Effector memory CD8-positive, alpha-beta T cell (primary cell): ENCODE measurements around the gene NLRP12.

Source experiments
- ATAC-seq: fragments of 150-1000 bp; cut with Tn5 transposase; replicated peaks from 2 replicates; pipeline ENCODE4 v1.10.0; 2021; ENCODE audit warnings: mild to moderate bottlenecking, moderate library complexity
- DNase-seq, 3 experiments: peaks; one replicate each; pipeline ENCODE4 v3.0.0; 2021
- H3K27ac Mint-ChIP-seq, 2 donors: one replicate each; pipeline ENCODE4 v1.8.0; 2022; ENCODE audit warnings: mild to moderate bottlenecking in 2 of 2, mixed read lengths in 2 of 2, moderate library complexity in 2 of 2
- H3K27me3 Mint-ChIP-seq, 2 donors: one replicate each; pipeline ENCODE4 v1.8.0; 2022; ENCODE audit warnings: mixed read lengths in 2 of 2
- H3K36me3 Mint-ChIP-seq: one replicate; pipeline ENCODE4 v1.8.0; 2022; ENCODE audit warnings: mild to moderate bottlenecking, moderate library complexity, mixed read lengths; ENCODE audit not compliant: insufficient read depth
- H3K4me1 Mint-ChIP-seq, 2 donors: one replicate each; pipeline ENCODE4 v1.8.0; 2022; ENCODE audit warnings: low read depth in 2 of 2, mixed read lengths in 2 of 2
- H3K4me3 Mint-ChIP-seq, 2 donors: one replicate each; pipeline ENCODE4 v1.8.0; 2022; ENCODE audit warnings: mild to moderate bottlenecking in 2 of 2, mixed read lengths in 2 of 2, moderate library complexity in 2 of 2
- H3K9me3 Mint-ChIP-seq, 2 donors: one replicate each; pipeline ENCODE4 v1.8.0; 2022; ENCODE audit warnings: mixed read lengths in 2 of 2

The NLRP12 gene

DNA sequence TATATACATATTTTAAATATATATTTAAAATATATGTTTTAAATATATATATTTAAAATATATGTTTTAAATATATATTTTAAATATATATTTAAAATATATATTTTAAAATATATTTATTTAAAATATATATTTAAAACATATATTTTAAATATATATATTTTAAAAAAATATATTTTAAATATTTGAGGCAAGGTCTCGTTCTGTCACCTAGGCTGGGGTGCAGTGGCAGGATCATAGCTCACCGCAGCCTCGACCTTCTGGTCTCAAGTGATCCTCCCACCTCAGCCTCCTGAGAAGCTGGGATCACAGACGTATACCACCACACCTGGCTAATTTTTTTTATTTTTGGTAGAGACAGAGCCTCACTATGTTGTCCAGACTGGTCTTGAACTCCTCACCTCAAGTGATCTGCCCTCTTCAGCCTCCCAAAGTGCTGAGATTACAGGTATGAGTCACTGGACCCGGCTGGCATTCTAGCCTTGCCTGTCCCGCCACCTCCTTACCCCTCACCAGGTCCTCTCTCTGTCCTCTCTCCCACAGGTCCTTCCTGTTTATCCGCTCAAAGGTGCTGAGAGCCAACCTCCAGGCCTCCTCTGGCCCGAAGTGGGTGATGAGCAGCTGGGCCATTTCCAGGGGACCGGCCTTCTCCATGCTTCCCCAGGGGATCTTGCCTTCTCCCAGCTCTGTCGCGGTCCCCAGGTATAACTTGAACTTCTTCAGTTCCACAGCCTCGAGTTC lies 564 bp downstream of the NLRP12 start:
- no peaks in the 10 kb centered on the region for H3K9me3 Mint-ChIP-seq
- H3K27me3 Mint-ChIP-seq, result peaks cover 24 to 45% of the 10 kb centered on the region in 2 donors
- no peaks in the 10 kb centered on the region for H3K4me1 Mint-ChIP-seq
- no peak overlapping the region for H3K4me3 Mint-ChIP-seq
- no peak overlapping the region for H3K27ac Mint-ChIP-seq
- H3K36me3 Mint-ChIP-seq, result peaks cover 3% of the 10 kb centered on the region
- DNase-seq (no peak), ATAC-seq (no peak)

DNA sequence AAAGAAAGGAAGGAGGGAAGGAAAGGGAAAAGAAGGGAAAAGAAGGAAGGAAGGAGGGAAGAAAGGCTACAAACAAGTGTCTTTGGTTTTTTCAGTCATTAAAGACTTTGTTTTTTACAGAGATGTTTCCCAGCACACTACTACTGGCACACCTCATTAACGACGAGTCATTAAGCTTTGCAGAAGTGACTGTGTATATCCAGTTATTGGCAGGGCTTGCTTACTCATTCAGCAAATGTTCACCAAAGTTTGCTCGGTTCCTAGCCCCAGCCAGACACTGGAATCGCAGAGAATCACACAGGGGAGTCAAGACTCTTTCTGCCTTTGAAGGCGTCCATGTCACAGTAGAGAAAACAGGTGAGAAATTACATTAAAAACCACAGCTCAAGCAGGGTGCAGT lies 4.3 kb downstream of the NLRP12 start:
- Mint-ChIP-seq H3K27me3 (peaks cover 14 to 27% of the 10 kb centered on the region in 2 donors), H3K36me3 (peaks cover 3% of the 10 kb centered on the region), H3K27ac (no peak overlapping the region), H3K4me3 (no peak overlapping the region), H3K4me1 (no peaks in the 10 kb centered on the region), H3K9me3 (no peaks in the 10 kb centered on the region)
- no peak for DNase-seq
- ATAC-seq, result no peak

DNA sequence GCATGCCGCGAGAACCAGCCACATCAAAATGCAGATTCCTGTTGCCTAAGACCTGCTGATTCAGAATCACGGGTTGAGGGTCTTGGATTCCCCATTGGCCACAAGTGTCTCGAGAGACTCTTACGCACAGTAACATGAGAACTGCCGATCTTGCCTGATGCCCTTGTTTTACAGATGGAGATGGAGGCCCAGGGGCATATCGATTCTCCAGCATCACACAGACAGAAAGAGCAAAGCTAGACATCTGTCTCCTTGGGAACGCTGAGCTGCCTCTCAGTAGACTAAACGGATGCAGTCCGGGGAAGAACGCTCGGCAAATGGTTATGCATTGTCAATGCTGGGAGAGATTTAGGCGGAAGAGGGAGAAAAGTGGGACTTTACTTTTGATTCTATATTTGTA lies 5.4 kb downstream of the NLRP12 start:
- Mint-ChIP-seq H3K4me1 (no peaks in the 10 kb centered on the region), H3K4me3 (no peak overlapping the region), H3K27me3 (peaks cover 3 to 15% of the 10 kb centered on the region in 2 donors), H3K27ac (no peak overlapping the region), H3K9me3 (no peaks in the 10 kb centered on the region), H3K36me3 (peaks cover under 1% of the 10 kb centered on the region)
- ATAC-seq (no peak), DNase-seq (no peak)

DNA sequence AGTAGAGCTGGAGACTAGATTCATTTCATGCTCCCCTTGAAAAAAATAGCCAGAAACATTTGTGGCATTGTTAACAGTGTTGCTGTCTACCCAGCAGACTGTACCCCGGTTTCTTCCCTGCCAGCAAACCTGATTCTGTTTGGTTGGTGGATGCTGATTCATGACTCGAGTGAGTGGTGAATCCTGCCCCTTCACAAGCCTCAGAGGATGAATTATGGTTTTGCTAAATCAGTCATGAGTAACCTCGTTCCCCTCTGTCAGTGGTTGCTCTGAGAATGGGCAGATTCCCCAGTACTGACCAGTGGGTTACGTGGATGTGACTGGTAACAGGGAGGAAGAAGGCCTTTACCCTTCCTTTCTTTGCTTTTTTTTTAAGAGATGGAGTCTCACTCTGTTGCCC lies 10.1 kb downstream of the NLRP12 start:
- H3K4me1 Mint-ChIP-seq, result no peaks in the 10 kb centered on the region

DNA sequence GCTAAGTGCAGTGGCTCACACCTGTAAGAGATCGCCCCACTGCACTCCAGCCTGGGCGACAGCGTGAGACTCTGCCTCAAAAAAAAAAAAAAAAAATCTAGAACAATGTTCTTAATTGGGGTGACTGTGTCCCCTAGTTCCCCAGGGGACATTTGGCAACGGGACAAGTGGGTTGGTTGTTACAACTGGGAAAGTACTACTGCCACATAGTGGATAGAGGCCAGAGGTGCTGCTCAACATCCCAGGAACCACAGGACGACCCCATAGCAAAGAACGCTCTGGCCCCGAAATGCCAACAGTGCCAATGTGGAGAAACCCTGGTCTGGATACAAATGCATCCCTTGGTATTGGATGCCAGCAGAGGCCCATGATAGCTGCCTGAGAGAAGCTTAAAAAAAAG lies 11.8 kb downstream of the NLRP12 start:
- DNase-seq (no peak), ATAC-seq (no peak)
- H3K27me3 Mint-ChIP-seq, result no peaks in the 10 kb centered on the region
- no peak overlapping the region for H3K27ac Mint-ChIP-seq
- no peaks in the 10 kb centered on the region for H3K4me1 Mint-ChIP-seq
- H3K36me3 Mint-ChIP-seq, result no peaks in the 10 kb centered on the region
- no peaks in the 10 kb centered on the region for H3K9me3 Mint-ChIP-seq
- no peak overlapping the region for H3K4me3 Mint-ChIP-seq

More for the DNA sequence above, 10.1 kb downstream of the NLRP12 start:
- no peak overlapping the region for H3K27ac Mint-ChIP-seq
- DNase-seq (no peak), ATAC-seq (no peak)
- H3K9me3 Mint-ChIP-seq, result no peaks in the 10 kb centered on the region
- no peaks in the 10 kb centered on the region for H3K27me3 Mint-ChIP-seq
- no peaks in the 10 kb centered on the region for H3K36me3 Mint-ChIP-seq
- H3K4me3 Mint-ChIP-seq, result no peak overlapping the region

DNA sequence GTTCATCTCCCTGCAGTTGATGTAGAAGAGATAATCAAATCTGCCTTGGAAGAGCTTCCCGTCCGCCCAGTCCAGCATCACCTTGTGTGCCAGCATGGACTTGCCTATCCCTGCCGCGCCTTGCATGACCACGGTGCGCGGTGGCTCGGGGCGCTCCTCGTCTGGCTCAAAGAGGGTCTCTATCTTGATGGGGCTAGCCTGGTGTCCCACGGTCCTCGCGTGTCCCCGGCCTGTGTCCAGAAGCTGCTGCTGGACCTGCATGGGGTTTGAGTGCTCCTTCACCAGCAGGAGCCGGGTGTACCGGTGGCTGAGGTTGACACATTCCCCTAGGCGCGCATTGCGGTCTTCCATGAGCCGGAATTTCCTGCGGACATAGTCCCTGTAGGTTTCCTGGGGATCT lies 13.2 kb downstream of the NLRP12 start:
- Mint-ChIP-seq H3K27me3 (no peaks in the 10 kb centered on the region), H3K4me1 (no peaks in the 10 kb centered on the region), H3K36me3 (no peaks in the 10 kb centered on the region), H3K9me3 (no peaks in the 10 kb centered on the region), H3K27ac (no peak overlapping the region), H3K4me3 (no peak overlapping the region)
- ATAC-seq (no peak), DNase-seq (no peak)

DNA sequence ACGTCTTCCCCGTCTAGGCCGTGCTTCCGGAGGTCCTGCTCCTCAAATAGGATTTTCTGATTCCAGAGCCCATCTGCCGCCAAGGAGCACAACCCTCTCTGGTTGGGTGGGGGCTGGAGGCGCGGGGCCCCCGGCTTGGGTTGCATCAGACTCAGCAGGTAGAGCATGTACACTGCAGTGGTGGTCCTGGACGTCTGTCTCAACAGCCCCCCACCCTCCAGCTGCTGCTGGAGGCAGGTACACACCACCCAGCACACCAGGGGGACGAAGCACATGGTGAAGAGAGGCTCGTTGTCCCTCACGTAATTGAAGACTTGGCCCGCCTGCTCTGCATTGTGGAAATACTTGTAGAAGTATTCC lies 13.9 kb downstream of the NLRP12 start:
- Mint-ChIP-seq H3K36me3 (no peaks in the 10 kb centered on the region), H3K27me3 (no peaks in the 10 kb centered on the region), H3K9me3 (no peaks in the 10 kb centered on the region), H3K4me3 (no peak overlapping the region), H3K27ac (no peak overlapping the region), H3K4me1 (no peaks in the 10 kb centered on the region)
- ATAC-seq (no peak), DNase-seq (no peak)

DNA sequence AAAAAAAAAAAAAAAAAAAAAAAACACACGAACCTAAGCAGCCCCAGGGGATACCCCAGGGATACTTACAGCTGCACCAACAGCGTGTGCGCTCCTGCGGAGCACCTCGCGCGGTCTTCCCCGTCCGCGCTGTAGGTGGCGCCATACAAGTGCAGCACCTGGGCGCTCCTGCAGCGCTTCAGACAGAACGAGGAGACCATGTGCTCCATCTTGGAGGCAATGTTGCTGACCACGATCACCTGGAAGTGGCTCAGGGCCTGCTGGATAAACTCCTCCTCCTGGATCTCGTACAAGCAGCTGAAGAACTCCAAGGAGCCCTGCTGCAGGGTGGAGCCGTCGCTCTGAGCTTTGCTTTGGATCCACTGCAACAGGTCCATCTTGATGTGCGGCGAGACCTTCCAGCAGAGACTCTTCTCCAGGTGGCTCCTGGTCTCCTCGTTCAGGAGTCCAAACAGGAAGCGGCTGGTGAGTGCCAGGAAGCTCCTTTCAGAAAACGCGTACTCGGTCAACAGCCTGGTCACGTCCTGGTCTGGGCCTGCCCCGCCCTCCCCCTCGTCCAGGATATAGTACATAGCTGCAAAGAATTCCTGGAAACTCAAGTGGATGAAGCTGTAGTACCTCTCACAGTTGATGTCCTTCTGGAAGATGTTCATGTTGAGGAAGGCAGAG lies 14.5 kb downstream of the NLRP12 start:
- no peak for ATAC-seq
- DNase-seq, result no peak
- Mint-ChIP-seq H3K27ac (no peak overlapping the region), H3K4me3 (no peak overlapping the region), H3K9me3 (no peaks in the 10 kb centered on the region), H3K4me1 (no peaks in the 10 kb centered on the region), H3K27me3 (no peaks in the 10 kb centered on the region), H3K36me3 (no peaks in the 10 kb centered on the region)

DNA sequence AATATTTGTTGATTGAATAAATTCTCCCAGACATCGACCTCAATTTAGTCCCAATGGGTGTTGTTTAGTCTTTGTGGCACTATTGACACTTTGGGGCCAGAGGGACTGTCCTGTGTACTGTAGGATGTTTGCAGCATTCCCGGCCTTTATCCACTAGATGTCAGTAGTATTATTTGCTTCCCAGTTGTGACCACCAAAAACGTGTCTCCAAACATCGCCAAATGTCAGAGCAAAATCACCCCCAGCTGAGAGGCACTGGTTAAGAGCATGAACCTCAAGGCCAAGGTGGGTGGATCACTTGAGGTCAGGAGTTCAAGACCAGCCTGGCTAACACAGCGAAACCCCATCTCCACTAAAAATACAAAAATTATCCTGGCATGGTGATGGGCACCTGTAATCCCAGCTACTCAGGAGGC lies 15.4 kb downstream of the NLRP12 start:
- ATAC-seq (no peak), DNase-seq (no peak)
- Mint-ChIP-seq H3K9me3 (no peaks in the 10 kb centered on the region), H3K27me3 (no peaks in the 10 kb centered on the region), H3K36me3 (no peaks in the 10 kb centered on the region), H3K4me3 (no peak overlapping the region), H3K27ac (no peak overlapping the region), H3K4me1 (no peaks in the 10 kb centered on the region)

DNA sequence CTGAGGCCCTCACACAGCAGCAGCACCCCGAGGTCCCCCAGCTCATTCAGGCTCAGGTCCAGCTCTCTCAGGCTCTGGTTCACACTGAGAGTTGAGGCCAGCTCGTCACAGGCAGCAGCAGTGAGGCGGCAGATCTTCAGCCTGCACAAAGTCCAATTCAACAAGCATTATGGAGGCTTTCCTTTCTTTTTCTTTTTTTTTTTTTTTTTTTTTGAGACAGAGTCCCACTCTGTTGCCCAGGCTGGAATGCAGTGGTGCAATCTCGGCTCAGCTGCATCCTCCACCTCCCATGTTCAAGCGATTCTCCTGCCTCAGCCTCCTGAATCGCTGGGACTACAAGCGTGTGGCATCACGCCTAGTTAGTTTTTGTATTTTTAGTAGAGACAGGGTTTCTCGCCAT lies 22.9 kb downstream of the NLRP12 start:
- peaks cover 2% of the 10 kb centered on the region for H3K36me3 Mint-ChIP-seq
- DNase-seq, result no peak
- H3K4me3 Mint-ChIP-seq, result no peak overlapping the region
- ATAC-seq, result no peak
- H3K27me3 Mint-ChIP-seq, result peaks cover 0 to 9% of the 10 kb centered on the region in 2 donors
- no peak overlapping the region for H3K27ac Mint-ChIP-seq
- no peaks in the 10 kb centered on the region for H3K4me1 Mint-ChIP-seq
- H3K9me3 Mint-ChIP-seq, result no peaks in the 10 kb centered on the region

DNA sequence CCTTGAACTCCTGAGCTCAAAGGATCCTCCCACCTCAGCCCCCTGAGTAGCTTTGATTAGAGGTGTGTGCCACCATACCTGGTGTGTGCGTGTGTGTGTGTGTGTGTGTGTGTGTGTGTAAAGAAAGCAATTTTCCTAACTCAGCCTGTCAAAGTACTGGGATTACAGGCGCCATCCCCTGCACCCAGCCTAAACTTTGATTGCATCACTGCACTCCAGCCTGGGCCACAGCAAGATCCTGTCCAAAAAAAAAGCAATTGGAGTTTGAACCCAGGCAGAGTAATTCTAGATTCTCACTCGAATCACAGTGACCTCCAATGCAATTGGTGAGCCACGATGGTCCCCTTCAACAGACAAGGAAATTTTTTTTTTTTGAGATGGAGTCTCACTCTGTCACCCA lies 29.1 kb downstream of the NLRP12 start:
- no peaks in the 10 kb centered on the region for H3K9me3 Mint-ChIP-seq
- DNase-seq (no peak), ATAC-seq (no peak)
- peaks cover 0 to 9% of the 10 kb centered on the region in 2 donors for H3K27me3 Mint-ChIP-seq
- H3K36me3 Mint-ChIP-seq, result peaks cover 2% of the 10 kb centered on the region
- no peak overlapping the region for H3K27ac Mint-ChIP-seq
- H3K4me3 Mint-ChIP-seq, result no peak overlapping the region
- peaks cover 0 to 3% of the 10 kb centered on the region in 2 donors for H3K4me1 Mint-ChIP-seq

DNA sequence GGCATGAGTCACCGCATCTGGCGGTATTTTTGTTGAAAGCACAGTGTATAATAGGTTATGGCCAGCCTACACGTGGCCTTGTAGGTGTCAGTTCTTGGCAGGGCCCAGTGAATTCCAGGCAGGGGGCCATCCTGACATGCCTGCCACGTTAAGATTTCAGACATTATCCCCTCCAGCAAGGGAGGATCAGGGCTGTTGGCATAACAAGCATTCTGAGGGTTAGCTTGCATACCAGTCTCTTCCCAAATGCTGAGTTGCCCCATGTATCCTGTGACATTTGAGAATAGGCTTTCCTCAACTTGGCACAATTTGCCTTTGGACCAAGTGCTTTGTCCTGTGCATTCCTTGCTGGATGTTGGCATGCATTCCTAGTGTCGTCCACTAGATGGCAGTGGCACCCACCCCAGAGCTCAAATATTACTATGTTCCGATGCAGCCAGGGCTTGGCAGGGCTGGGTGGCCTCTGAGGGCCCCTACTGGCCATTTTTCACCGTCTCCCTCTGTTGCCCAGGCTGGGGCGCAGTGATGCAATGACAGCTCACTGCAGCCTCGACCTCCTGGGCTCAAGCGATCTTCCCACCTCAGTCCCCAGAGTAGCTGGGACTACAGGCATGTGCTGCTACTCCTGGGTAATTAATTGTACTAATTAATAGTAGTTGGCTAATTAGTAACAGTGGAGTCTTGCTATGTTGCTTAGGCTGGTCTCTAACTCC lies 31.2 kb downstream of the NLRP12 start:
- peaks cover 0 to 7% of the 10 kb centered on the region in 2 donors for H3K27me3 Mint-ChIP-seq

DNA sequence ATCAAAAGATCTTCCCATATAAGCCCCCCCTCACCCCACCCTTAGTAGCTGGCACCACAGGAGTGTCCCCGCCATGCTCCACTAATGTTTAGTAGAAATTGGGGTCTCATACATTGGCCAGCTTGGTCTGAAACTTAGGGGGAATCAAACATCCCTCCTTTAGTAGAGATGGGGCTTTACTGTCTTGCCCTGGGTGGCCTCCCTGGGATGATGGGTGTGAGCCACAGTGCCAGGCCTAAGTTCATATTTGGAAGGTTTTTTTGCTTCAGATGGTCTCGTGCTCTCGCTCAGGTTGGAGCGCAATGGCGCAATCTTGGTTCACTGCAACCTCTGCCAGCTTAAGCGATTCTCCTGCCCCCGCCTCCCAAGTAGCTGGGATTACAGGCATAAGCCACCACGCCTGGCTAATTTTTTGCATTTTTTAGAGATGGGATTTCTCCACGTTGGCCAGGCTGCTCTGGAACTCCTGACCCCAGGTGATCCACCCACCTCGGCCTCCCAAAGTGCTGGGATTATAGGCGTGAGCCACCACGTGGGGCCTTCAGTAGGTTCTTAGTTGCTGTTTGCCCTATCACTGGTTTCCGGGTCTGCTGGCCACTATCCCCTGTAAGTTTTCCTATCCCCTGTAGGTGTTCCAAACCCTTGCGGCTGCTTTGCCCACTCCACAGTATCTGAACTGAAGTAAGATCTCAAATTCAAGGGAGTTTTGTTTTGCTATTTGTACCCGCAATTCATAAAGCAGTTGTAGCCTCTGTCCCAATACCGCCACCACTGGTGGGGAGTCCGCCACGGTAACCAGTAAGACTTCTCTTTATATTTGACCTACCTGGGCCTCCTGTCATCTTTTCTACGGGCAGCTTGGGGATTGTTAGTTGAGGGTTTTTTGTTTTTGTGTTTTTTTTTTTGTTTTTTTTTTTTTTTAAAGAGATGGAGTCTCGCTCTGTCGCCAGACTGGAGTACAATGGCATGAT lies 34.1 kb downstream of the NLRP12 start:
- DNase-seq (no peak), ATAC-seq (no peak)
- Mint-ChIP-seq H3K4me1 (peaks cover 0 to 3% of the 10 kb centered on the region in 2 donors), H3K9me3 (no peaks in the 10 kb centered on the region), H3K27ac (no peak overlapping the region), H3K27me3 (peaks cover 0 to 13% of the 10 kb centered on the region in 2 donors), H3K4me3 (no peak overlapping the region), H3K36me3 (no peaks in the 10 kb centered on the region)

More for the DNA sequence above, 31.2 kb downstream of the NLRP12 start:
- no peak overlapping the region for H3K27ac Mint-ChIP-seq
- ATAC-seq, result peak; percentile 99
- H3K4me1 Mint-ChIP-seq, result peaks cover 0 to 3% of the 10 kb centered on the region in 2 donors
- no peak overlapping the region for H3K4me3 Mint-ChIP-seq
- peak; percentile 49 to 63 (median 55) for DNase-seq
- peaks cover 2% of the 10 kb centered on the region for H3K36me3 Mint-ChIP-seq
- H3K9me3 Mint-ChIP-seq, result no peaks in the 10 kb centered on the region
